ENCODE data around the gene DAAM2.

The DAAM2 gene

GRCh38 chr6:39819228-39819627 lies 27.1 kb downstream of the DAAM2 start:
- no peak for DNase-seq (ENCODE audit: low spot score)

GRCh38 chr6:39819676-39820075 lies 27.5 kb downstream of the DAAM2 start:
- DNase-seq (ENCODE audit: low spot score): no peak

- no peak for DNase-seq (ENCODE audit: low spot score)
These were observed 28.4 kb downstream of the DAAM2 start for GRCh38 chr6:39820553-39820952.

- no peak for DNase-seq (ENCODE audit: low spot score)
These were observed 29.0 kb downstream of the DAAM2 start for GRCh38 chr6:39821046-39821740.

- DNase-seq (ENCODE audit: low spot score): peak; percentile 78
These were observed 29.8 kb downstream of the DAAM2 start for GRCh38 chr6:39821742-39822532.

- no peak for DNase-seq (ENCODE audit: low spot score)
These were observed 31.0 kb downstream of the DAAM2 start for GRCh38 chr6:39822846-39823815.

GRCh38 chr6:39824030-39824926 lies 32.1 kb downstream of the DAAM2 start:
- DNase-seq (ENCODE audit: low spot score): no peak

- no peak for DNase-seq (ENCODE audit: low spot score)
These were observed 37.2 kb downstream of the DAAM2 start for GRCh38 chr6:39829331-39829730.

GRCh38 chr6:39830444-39830843 lies 38.3 kb downstream of the DAAM2 start:
- DNase-seq (ENCODE audit: low spot score): no peak

- no peak for DNase-seq (ENCODE audit: low spot score)
These were observed 39.5 kb downstream of the DAAM2 start for GRCh38 chr6:39831701-39832100.

GRCh38 chr6:39834278-39834677 lies 42.1 kb downstream of the DAAM2 start:
- no peak for DNase-seq (ENCODE audit: low spot score)

GRCh38 chr6:39834866-39835265 lies 42.7 kb downstream of the DAAM2 start:
- no peak for DNase-seq (ENCODE audit: low spot score)

GRCh38 chr6:39835821-39836295 lies 43.7 kb downstream of the DAAM2 start:
- DNase-seq (ENCODE audit: low spot score): no peak

- DNase-seq (ENCODE audit: low spot score): no peak
These were observed 44.4 kb downstream of the DAAM2 start for GRCh38 chr6:39836606-39837005.

- DNase-seq (ENCODE audit: low spot score): no peak
These were observed 47.3 kb downstream of the DAAM2 start for GRCh38 chr6:39839445-39839844.

GRCh38 chr6:39840781-39841180 lies 48.6 kb downstream of the DAAM2 start:
- no peak for DNase-seq (ENCODE audit: low spot score)

- no peak for DNase-seq (ENCODE audit: low spot score)
These were observed 49.1 kb downstream of the DAAM2 start for GRCh38 chr6:39841291-39841690.

- no peak for DNase-seq (ENCODE audit: low spot score)
These were observed 49.7 kb downstream of the DAAM2 start for GRCh38 chr6:39841923-39842322.

- DNase-seq (ENCODE audit: low spot score): no peak
These were observed 51.3 kb downstream of the DAAM2 start for GRCh38 chr6:39843305-39844020.

GRCh38 chr6:39844866-39845265 lies 52.7 kb downstream of the DAAM2 start:
- DNase-seq (ENCODE audit: low spot score): no peak

GRCh38 chr6:39847221-39847620 lies 55.0 kb downstream of the DAAM2 start:
- no peak for DNase-seq (ENCODE audit: low spot score)
